HG03432 (cell line): ENCODE data around the gene IGHMBP2.

Experiments
- ATAC-seq: cut with Tn5 transposase; IDR thresholded peaks from one replicate; pipeline ENCODE4 v1.9.1; 2021; ENCODE audit warnings: mild to moderate bottlenecking, moderate library complexity; ENCODE audit not compliant: unreplicated experiment

IGHMBP2 gene

GRCh38 chr11:68889948-68890446, 13.7 kb upstream of the IGHMBP2 start:
- ATAC-seq: no peak

GRCh38 chr11:68890490-68891231, 13.0 kb upstream of the IGHMBP2 start:
- no peak for ATAC-seq

- no peak for ATAC-seq
These were observed 12.2 kb upstream of the IGHMBP2 start for GRCh38 chr11:68891351-68891948.

GRCh38 chr11:68892576-68892975, 11.1 kb upstream of the IGHMBP2 start:
- no peak for ATAC-seq

- no peak for ATAC-seq
These were observed 10.4 kb upstream of the IGHMBP2 start for GRCh38 chr11:68893282-68893681.

- ATAC-seq: no peak
These were observed 7.3 kb upstream of the IGHMBP2 start for GRCh38 chr11:68896171-68896959.

GRCh38 chr11:68897441-68897840, 6.2 kb upstream of the IGHMBP2 start:
- no peak for ATAC-seq

- ATAC-seq: no peak
These were observed 2.8 kb upstream of the IGHMBP2 start for GRCh38 chr11:68900835-68901381.

- peak; percentile 34 for ATAC-seq
These were observed 657 bp downstream of the IGHMBP2 start for GRCh38 chr11:68904248-68904847.

- ATAC-seq: no peak
These were observed 2.0 kb downstream of the IGHMBP2 start for GRCh38 chr11:68905421-68906360.

GRCh38 chr11:68908273-68908672, 4.6 kb downstream of the IGHMBP2 start:
- no peak for ATAC-seq

GRCh38 chr11:68910965-68911364, 7.3 kb downstream of the IGHMBP2 start:
- no peak for ATAC-seq

GRCh38 chr11:68911731-68912130, 8.0 kb downstream of the IGHMBP2 start:
- ATAC-seq: no peak

GRCh38 chr11:68912254-68912653, 8.6 kb downstream of the IGHMBP2 start:
- ATAC-seq: no peak

GRCh38 chr11:68913188-68913587, 9.5 kb downstream of the IGHMBP2 start:
- ATAC-seq: no peak

GRCh38 chr11:68914761-68915160, 11.1 kb downstream of the IGHMBP2 start:
- ATAC-seq: no peak

- no peak for ATAC-seq
These were observed 12.7 kb downstream of the IGHMBP2 start for GRCh38 chr11:68916439-68916838.

- no peak for ATAC-seq
These were observed 19.9 kb downstream of the IGHMBP2 start for GRCh38 chr11:68923614-68924013.

GRCh38 chr11:68924073-68924925, 20.6 kb downstream of the IGHMBP2 start:
- no peak for ATAC-seq
